ENCODE data around the gene PSG1.
"Not testable (repeated sequence)": the region's sequence is repeated elsewhere in the genome, so short reads cannot be mapped to it uniquely, and the experiment has no call there.

- TF ChIP-seq RAD51 (IDR thresholded peaks at IDR 0.05; ENCODE audit: borderline replicate concordance); AKNA (CRISPR knock-in tag; IDR thresholded peaks at IDR 0.05; ENCODE audit: borderline replicate concordance); ZIK1 (CRISPR knock-in tag; IDR thresholded peaks at IDR 0.05; ENCODE audit: borderline replicate concordance, low read depth): not testable (repeated sequence)
These were observed 2.5 kb upstream of the PSG1 start for GRCh38 chr19:42882010-42882409.
